Left ventricle myocardium inferior (tissue), 1 donor: ENCODE data around the gene ALG9. TPM values are rescaled to one million over a fixed set of nuclear protein-coding genes. Genes with fewer than 3 reads are reported as not detected.

Experiments
- DNase-seq: peaks from one replicate; pipeline ENCODE4 v3.0.0-alpha.2; 2020
- H3K27ac ChIP-seq: fragments of 200-600 bp; replicated peaks from 2 replicates; pipeline ENCODE4 v1.8.0; 2021
- H3K27me3 ChIP-seq: fragments of 200-600 bp; 2 replicates; pipeline ENCODE4 v1.8.0; 2021; ENCODE audit warnings: low read depth
- H3K36me3 ChIP-seq: fragments of 200-600 bp; 2 replicates; pipeline ENCODE4 v1.8.0; 2021
- H3K4me1 ChIP-seq: fragments of 200-600 bp; 2 replicates; pipeline ENCODE4 v1.8.0; 2021
- H3K4me3 ChIP-seq: fragments of 200-600 bp; 2 replicates; pipeline ENCODE4 v1.8.0; 2021; ENCODE audit warnings: mild to moderate bottlenecking, moderate library complexity
- H3K9me3 ChIP-seq: fragments of 200-600 bp; replicated peaks from 2 replicates; pipeline ENCODE4 v1.8.0; 2021
- CTCF ChIP-seq: fragments of 200-600 bp; IDR thresholded peaks from 2 replicates; pipeline ENCODE4 v1.8.0; 2021; ENCODE audit warnings: antibody characterized with exemption, mild to moderate bottlenecking, borderline replicate concordance
- intact Hi-C: fragments of 100-400 bp; cut with micrococcal nuclease; formaldehyde crosslinking; loops from one replicate; pipeline ENCODE4 v1.11.0; 2022
- total RNA-seq: library from RNA; stranded (reverse); fragmentation: NEBNext Ultra II Directional; extraction: Animal tissue kit (Norgen Biotek cat#: 25700); gene quantifications from one replicate; pipeline ENCODE4 v1.2.1, GENCODE V29; 2021
- donor health status: DM: no; HTN: yes; CAD: no; lungs with severe emphysema.

ALG9 gene
- total RNA-seq, 1 donor from 2014 or later: 14.4 TPM

DNA sequence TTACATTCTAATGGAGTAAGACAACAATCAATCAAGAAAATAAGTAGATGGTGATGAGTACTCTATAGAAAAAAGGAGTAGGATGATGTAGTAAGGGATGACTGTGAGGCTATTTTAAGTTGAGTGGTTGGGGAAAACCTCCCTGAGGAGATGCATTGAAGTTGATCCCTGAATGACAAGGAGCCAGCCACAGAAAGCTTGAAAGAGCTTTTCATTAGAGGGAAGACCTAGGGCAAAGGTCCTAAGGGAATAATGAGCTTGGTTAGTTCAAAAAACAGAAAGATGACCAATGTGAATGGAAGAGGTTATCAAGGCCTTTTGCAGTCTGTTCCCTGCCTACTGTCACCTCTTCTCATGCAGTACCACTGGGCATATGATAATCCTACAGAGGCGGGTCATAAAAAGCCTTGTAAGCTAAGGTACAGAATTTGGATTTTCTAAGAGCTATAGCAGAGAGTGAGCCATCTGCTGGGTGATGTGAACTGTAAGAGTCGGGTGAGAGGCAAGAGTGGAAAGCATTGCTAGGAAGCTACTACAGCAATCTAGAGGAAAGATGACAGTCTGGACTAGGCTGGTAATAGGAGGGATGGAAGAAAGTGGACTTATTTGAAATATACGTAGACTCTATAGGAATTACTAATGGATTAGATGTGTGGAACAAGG is 108.3 kb downstream of the ALG9 start:
- peaks cover 68% of the 10 kb centered on the region for H3K36me3 ChIP-seq
- no peaks in the 10 kb centered on the region for H3K9me3 ChIP-seq
- DNase-seq: no peak
- no peak overlapping the region for H3K4me3 ChIP-seq
- no peaks in the 10 kb centered on the region for H3K27me3 ChIP-seq
- no peak for TF ChIP-seq CTCF
- H3K27ac ChIP-seq: no peak overlapping the region
- intact Hi-C loops: no loop called here
- peaks cover 77% of the 10 kb centered on the region for H3K4me1 ChIP-seq

- Histone ChIP-seq H3K36me3 (peaks cover 73% of the 10 kb centered on the region), H3K27me3 (no peaks in the 10 kb centered on the region), H3K4me3 (no peak overlapping the region), H3K9me3 (no peaks in the 10 kb centered on the region), H3K27ac (no peak overlapping the region), H3K4me1 (peaks cover 77% of the 10 kb centered on the region)
- no peak for TF ChIP-seq CTCF
- DNase-seq: no peak
- intact Hi-C loops: no loop called here
These were observed 108.9 kb downstream of the ALG9 start for GRCh38 chr11:111762526-111762925.

GRCh38 chr11:111761036-111761435 is 110.3 kb downstream of the ALG9 start:
- peak overlapping the region; percentile 69 for H3K27ac ChIP-seq
- intact Hi-C loops: no loop called here
- H3K36me3 ChIP-seq: peaks cover 88% of the 10 kb centered on the region

GRCh38 chr11:111759778-111760407 is 111.5 kb downstream of the ALG9 start:
- H3K27ac ChIP-seq: peak overlapping the region; percentile 69
- H3K4me3 ChIP-seq: no peak overlapping the region
- peaks cover 99% of the 10 kb centered on the region for H3K36me3 ChIP-seq
- TF ChIP-seq CTCF: no peak
- no peak for DNase-seq
- no peaks in the 10 kb centered on the region for H3K9me3 ChIP-seq
- H3K27me3 ChIP-seq: no peaks in the 10 kb centered on the region
- intact Hi-C loops: no loop called here
- peaks cover 57% of the 10 kb centered on the region for H3K4me1 ChIP-seq

More at GRCh38 chr11:111761036-111761435, 110.3 kb downstream of the ALG9 start:
- Histone ChIP-seq H3K4me3 (no peak overlapping the region), H3K9me3 (no peaks in the 10 kb centered on the region), H3K27me3 (no peaks in the 10 kb centered on the region), H3K4me1 (peaks cover 69% of the 10 kb centered on the region)
- DNase-seq: no peak
- no peak for TF ChIP-seq CTCF

GRCh38 chr11:111759376-111759775 is 112.0 kb downstream of the ALG9 start:
- H3K36me3 ChIP-seq: peaks cover 99% of the 10 kb centered on the region
- peaks cover 52% of the 10 kb centered on the region for H3K4me1 ChIP-seq
- no peaks in the 10 kb centered on the region for H3K9me3 ChIP-seq
- no peaks in the 10 kb centered on the region for H3K27me3 ChIP-seq
- peak overlapping the region; percentile 69 for H3K27ac ChIP-seq
- no peak overlapping the region for H3K4me3 ChIP-seq
- DNase-seq: no peak
- intact Hi-C loops: no loop called here
- no peak for TF ChIP-seq CTCF
